GM06990 (cell line): ENCODE data around the gene LRCH1.

Experiments
- DNase-seq: peaks from one replicate; pipeline ENCODE4 v3.0.0-alpha.2; 2011; ENCODE audit not compliant: insufficient read length; ENCODE audit errors: extremely low read depth
- H3K27me3 ChIP-seq: replicated peaks from 2 replicates; pipeline ENCODE4 v1.6.0; 2011; ENCODE audit warnings: low read length; ENCODE audit not compliant: control insufficient read depth, insufficient read depth
- H3K36me3 ChIP-seq: 2 replicates; pipeline ENCODE4 v1.5.1; 2011; ENCODE audit warnings: low read length; ENCODE audit not compliant: control insufficient read depth, insufficient read depth
- H3K4me3 ChIP-seq: replicated peaks from 2 replicates; pipeline ENCODE4 v1.5.1; 2011; ENCODE audit warnings: low read depth, mild to moderate bottlenecking, control low read depth, low read length
- CTCF ChIP-seq: IDR thresholded peaks from 2 replicates; pipeline ENCODE4 v1.5.1; 2011; ENCODE audit warnings: low read length, control low read depth, mild to moderate bottlenecking, inconsistent platforms; ENCODE audit not compliant: insufficient read depth, poor library complexity, severe bottlenecking

Gene LRCH1

GRCh38 chr13:46624353-46624752, 71.4 kb downstream of the LRCH1 start:
- no peaks in the 10 kb centered on the region; the same call in 1 of the 2 replicates for H3K36me3 ChIP-seq
- H3K27me3 ChIP-seq: no peaks in the 10 kb centered on the region
- 0 out of 2 replicates have a peak overlapping the region, but pooled peaks have one; percentile 5 for H3K4me3 ChIP-seq
- no peak for TF ChIP-seq CTCF
- no peak for DNase-seq

GRCh38 chr13:46624821-46625220, 71.9 kb downstream of the LRCH1 start:
- Histone ChIP-seq H3K36me3 (no peaks in the 10 kb centered on the region; the same call in 1 of the 2 replicates), H3K27me3 (no peaks in the 10 kb centered on the region), H3K4me3 (no peak overlapping the region; the same call in 1 of the 2 replicates)
- no peak for DNase-seq
- no peak for TF ChIP-seq CTCF

- no peak for TF ChIP-seq CTCF
- no peak overlapping the region for H3K4me3 ChIP-seq
These were observed 74.5 kb downstream of the LRCH1 start for GRCh38 chr13:46627462-46627861.

DNA sequence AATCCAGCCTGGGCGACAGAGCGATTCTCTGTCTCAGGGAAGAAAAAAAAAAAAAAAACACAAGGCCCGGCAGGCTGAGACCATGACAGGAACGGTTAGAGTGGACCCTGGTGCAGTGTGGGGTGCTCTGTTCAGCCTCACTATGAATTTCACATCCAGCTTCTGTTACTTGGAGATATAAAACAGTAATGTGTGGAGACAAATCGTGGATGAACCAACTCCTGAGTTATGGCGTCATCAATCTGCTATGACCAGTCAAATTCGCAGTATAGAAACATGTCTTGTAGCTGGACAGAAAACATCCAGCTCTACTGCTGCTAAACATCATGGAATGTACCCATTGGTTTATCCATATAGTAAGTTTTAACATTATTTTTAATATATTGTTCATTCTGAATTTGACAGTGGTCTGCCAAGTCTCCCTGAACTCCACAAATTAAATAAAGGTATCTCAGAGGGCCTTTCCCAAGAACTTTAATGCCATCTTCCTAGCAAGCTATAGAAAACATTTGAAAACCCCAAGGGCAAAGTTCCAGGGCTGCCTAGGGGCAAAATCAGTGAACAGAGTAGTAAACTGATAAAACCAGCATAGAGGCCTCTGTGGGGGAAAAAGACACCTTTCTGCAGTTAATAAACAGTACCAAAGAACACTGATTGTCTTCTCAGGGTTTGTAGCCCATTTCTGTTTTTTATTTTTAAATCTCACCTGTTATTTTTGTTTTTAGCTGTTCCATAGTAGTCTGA, 75.8 kb downstream of the LRCH1 start:
- no peak for TF ChIP-seq CTCF
- H3K36me3 ChIP-seq: no peaks in the 10 kb centered on the region; the same call in 1 of the 2 replicates
- H3K4me3 ChIP-seq: no peak overlapping the region
- DNase-seq: no peak
- no peaks in the 10 kb centered on the region for H3K27me3 ChIP-seq

More at GRCh38 chr13:46627462-46627861, 74.5 kb downstream of the LRCH1 start:
- H3K36me3 ChIP-seq: no peaks in the 10 kb centered on the region; the same call in 1 of the 2 replicates
- H3K27me3 ChIP-seq: no peaks in the 10 kb centered on the region
- no peak for DNase-seq

DNA sequence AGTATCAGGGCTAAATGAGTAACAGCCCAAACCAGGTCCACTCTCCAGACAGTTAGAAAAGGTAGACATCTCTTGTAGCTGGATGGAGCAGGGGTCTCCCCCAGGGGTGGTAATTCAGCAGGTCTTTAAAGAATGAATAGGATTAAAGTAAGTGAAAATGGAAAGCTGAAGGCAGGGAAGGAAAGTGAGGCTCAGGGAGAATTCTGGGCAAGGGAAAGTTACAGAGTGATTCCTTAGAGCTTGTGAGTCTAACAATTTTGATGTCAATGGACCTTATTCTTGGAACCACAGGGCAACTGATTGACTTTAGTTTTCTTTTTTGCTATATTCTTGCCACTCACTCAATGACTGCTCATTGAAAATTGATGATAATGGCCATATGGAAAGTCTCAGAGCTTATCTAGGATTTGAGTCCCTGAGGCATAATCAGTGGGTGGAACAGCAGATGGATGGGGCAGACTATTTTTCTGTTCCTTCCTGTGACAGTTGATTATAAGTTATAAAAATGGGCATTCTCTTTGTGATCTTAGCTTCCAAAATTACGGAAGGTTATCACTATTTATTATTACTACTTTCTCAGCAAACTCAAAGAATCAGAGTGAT, 76.9 kb downstream of the LRCH1 start:
- DNase-seq: no peak
- H3K36me3 ChIP-seq: no peaks in the 10 kb centered on the region; the same call in 1 of the 2 replicates
- no peak overlapping the region for H3K4me3 ChIP-seq
- H3K27me3 ChIP-seq: no peaks in the 10 kb centered on the region
- TF ChIP-seq CTCF: no peak
